Erythroblast (primary cell): ENCODE measurements around the gene PIK3R6.

ENCODE experiments used
- GATA1 ChIP-seq: IDR thresholded peaks from 2 replicates; pipeline ENCODE4 v1.6.1; 2011; ENCODE audit warnings: low read depth, mild to moderate bottlenecking, control low read depth, low read length, moderate library complexity
- POLR2A ChIP-seq: IDR thresholded peaks from 2 replicates; pipeline ENCODE4 v1.6.1; 2011; ENCODE audit warnings: mild to moderate bottlenecking, low read length

DNA sequence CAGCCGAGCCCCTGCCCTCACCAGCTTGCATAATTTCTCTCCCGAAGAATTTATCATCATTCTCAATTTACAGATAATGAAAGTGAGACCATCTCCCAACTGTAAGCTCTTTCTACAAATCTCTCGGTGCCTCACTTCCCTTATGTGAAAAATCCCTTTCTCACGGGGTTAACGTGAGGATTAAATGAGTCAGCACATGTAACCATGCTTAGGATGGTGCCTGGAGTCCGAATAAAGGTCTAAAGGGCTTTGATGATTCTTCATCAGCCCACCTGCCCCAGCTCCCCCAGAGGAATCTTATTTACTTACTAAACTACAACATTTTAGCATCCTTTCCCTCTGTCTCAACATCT, 24.8 kb upstream of the PIK3R6 start:
- TF ChIP-seq POLR2A, result no peak
- TF ChIP-seq GATA1, result no peak
